HG02870 (cell line): ENCODE results near the gene SSTR1.
"Not testable (repeated sequence)": the region's sequence is repeated elsewhere in the genome, so short reads cannot be mapped to it uniquely, and the experiment has no call there.

Source experiments
- ATAC-seq: cut with Tn5 transposase; IDR thresholded peaks from one replicate; pipeline ENCODE4 v1.9.1; 2021; ENCODE audit warnings: mild to moderate bottlenecking, moderate library complexity; ENCODE audit not compliant: unreplicated experiment

The SSTR1 gene, protein sequence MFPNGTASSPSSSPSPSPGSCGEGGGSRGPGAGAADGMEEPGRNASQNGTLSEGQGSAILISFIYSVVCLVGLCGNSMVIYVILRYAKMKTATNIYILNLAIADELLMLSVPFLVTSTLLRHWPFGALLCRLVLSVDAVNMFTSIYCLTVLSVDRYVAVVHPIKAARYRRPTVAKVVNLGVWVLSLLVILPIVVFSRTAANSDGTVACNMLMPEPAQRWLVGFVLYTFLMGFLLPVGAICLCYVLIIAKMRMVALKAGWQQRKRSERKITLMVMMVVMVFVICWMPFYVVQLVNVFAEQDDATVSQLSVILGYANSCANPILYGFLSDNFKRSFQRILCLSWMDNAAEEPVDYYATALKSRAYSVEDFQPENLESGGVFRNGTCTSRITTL

DNA sequence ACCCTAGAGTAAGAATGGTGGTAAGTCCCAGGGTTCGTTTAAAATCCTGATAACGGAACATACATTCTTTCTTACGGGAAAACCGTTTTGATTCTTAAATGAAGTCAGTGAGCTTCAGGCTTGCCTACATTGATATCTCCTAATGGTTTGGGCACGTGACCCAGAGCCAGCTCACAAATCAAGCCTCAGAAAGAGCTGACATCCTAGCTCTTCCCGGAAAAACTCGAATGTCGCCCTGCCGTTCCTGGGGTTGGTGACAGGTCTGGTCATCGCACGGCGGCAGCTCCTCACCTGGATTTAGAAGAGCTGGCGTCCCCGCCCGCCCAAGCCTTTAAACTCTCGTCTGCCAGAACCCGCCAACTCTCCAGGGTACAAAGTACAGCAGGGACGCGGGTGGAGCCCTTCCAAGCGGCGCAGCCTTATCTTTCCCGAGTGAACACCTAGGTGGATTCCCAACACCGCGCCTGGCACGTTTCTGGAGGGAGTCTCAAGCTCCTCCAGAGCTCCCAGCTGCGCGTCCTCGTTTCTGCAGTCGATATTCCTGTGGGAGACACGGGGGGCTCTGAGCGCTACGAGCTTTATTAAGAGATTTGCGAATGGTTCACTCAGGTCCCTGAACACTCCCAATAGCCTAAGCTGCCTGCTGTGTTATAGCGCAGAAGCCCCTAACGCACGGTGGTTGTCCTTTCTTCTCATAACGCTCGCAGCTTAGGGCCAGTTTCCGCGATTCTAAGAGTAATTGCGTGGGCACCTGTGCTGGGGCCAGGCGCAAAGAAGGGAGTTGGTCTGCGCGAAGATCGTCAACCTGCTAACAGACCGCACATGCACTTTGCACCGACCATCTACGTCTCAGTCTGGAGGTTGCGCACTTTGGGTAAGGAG lies at the start of gene SSTR1:
SSTR1 (plus strand) TSS at position 169 of the 882 bp plus-strand sequence. CDS start 1,486 bp downstream, outside the sequence.
- no peak for ATAC-seq

DNA sequence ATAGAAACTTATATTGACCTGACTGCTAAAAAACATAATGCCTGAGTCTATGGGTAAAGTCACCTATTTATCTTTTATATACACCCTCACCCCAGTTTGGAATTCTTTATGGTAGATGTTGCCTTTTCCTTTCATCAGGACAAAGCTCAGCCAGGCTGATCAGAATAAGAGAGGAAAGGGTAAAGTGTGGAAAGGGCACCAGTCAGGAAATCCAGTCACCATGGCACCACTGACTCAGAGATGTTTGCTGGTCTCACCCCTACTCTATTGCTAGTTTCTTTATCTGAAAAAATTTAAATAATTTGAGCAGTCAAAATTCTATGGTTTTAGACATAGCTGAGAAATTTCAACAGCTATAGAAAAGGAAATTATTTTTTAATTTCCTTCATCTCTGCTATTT lies 49.2 kb upstream of the SSTR1 start:
- no peak for ATAC-seq

DNA sequence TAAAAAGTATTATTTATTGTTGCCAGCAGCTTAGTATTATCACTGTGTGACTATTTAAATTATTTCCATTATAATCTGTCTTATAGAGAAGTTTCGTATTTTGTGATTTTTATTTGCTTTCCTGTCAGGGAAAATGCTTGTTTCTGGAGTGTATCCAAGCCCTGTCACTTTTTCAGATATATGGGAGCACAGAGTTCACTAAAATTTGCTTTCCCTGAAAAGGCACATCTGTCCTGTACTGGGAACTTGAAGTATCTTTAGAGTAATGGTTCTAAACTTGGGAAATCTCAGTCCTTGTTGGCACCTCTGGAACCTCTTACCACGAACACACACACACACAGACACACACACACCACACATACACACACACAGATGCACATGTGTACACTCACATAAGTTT lies 39.3 kb upstream of the SSTR1 start:
- ATAC-seq: no peak

DNA sequence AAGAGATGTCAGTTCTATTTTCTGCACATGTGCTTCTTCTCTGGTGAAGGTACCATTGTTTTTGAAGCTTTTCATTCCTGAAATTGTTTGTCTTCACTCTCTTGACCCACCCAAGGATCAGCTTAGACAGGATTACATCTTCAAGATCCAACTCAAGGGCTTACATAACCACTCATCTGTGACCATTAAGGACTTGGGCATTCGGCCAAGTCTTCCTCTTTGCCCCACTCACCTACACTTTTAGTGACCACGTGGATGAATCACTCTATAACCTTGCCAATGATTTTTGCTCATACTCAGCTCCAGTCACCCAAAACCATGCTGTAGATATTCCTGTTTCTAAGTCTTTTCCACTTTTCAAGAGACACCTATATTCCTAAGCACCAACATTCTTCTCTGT lies 36.5 kb upstream of the SSTR1 start:
- ATAC-seq: no peak

DNA sequence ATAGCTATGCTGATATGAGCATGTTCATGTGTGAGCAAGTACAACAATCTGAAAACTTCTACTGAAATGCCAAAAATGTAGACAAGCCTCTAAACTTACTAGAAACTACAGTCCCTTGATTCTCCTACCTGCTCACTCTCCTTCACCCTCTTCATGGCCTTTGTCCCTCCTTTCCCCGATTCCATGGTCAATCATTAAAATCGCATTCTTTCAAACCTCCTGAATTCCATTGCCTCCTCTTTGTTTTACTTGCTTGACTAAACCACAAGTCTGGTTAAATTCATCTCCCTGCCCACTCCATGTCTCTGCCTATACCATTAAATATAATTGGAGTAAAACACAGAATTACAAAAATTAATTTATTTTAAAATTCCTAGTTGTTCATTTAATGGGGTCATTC lies 33.0 kb upstream of the SSTR1 start:
- ATAC-seq: no peak

DNA sequence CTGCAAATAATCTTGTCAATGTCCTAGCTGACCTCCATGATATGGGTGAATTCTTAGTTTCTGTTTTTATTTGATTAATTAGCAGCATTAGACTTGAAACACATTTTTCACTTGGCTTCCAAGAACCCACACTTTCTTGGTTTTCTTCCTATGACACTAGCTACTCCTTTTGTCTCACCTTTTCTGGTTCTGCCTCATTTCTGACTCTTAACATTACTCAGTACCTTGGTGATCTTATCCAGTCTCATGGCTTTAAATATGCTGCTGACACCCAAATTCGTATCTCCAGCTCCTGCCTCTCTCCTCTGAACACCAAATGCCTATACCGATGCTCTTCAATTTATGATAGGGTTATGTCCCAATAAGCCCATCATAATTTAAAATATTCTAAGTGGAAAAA lies 32.0 kb upstream of the SSTR1 start:
- no peak for ATAC-seq

DNA sequence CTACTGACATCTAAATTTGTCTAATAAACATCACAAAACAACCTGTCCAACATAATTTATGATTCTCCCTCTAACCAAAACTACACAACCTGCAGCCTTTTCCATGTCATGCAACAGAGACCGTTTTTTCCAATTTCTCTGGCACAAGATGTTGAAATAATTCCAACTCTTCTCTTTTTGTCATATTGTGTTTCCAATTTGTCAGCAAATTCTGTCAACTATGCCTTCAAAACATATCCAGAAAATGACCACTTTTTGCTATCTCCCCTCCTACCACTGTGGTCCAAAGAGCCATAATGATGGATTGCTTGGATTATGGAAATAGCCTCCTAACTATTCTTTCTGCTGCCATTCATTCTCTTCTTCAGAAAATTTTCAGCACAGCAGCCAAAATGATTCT lies 31.3 kb upstream of the SSTR1 start:
- no peak for ATAC-seq

DNA sequence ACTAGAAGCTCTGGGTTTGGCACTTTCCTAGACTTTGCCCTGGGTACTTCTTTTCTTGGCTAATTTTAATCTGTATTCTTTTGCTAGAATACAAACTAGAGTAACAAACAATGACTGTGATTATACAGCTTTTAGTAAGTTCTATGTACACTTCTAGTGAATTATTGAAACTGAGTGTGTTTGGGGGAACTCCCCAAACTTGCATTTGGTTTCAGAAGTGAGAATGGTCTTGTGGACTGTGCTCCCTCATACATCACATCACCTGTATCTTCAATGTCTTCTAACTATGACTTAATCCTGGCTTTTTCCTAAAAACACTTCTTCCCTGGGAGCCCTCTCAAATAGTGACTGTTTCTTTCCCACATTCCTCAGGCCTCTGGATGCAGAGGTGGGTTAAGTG lies 23.6 kb upstream of the SSTR1 start:
- ATAC-seq: no peak

DNA sequence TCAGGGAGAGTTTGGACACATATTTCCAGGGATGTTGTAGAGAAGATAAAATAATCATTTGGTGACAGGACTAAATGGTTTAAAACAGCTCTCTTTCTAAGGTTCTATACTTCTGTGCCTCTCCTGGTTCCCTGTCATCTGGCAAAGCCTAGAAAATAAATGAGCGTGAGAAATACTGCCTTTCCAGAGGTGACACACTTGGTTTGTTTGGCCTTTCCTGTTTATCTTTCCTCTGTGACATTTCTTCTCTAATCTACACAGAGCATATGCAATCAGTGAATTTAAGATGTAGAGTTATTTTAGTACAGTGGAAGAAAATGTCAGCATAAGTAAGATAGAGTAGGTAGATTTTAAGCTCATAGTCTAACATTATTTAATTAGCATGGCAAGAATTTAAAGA lies 22.0 kb upstream of the SSTR1 start:
- no peak for ATAC-seq

DNA sequence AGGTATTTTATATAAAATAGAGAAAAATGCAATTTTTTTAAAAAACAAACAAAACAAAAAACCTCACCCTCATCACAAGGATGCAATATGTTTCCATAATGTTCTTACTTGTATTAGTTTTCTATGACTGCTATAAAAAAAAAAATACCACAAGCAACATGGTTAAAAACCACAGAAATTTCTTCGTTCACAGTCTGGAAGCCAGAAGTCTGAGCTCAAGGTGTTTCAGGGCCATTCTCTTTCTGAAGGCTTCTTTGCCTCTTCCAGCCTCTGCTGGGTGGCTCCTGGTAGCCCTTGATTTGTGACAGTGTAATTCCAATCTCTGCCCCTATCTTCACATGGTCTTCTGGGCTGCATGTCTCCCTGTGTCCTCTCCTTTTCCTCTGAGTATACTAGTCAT lies 21.5 kb upstream of the SSTR1 start:
- ATAC-seq: no peak

DNA sequence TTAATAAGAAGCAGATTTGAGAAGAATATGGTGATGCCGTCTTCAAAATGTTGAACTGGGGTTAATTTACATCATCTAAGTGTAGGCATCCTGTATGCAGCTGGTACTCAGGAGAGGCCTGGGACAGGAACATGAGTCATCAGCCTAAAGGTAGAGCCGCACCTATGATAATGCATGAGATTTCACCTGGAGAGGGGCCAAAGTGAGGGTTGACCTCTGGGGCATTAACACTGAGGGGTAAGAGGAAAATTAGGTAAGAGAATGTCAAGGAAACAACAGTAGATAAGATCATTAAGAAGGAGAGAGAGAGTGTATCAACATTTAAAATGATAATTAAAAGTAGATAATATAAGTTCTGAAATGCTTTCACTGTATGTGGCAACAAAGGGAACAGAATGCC lies 20.2 kb upstream of the SSTR1 start:
- no peak for ATAC-seq

DNA sequence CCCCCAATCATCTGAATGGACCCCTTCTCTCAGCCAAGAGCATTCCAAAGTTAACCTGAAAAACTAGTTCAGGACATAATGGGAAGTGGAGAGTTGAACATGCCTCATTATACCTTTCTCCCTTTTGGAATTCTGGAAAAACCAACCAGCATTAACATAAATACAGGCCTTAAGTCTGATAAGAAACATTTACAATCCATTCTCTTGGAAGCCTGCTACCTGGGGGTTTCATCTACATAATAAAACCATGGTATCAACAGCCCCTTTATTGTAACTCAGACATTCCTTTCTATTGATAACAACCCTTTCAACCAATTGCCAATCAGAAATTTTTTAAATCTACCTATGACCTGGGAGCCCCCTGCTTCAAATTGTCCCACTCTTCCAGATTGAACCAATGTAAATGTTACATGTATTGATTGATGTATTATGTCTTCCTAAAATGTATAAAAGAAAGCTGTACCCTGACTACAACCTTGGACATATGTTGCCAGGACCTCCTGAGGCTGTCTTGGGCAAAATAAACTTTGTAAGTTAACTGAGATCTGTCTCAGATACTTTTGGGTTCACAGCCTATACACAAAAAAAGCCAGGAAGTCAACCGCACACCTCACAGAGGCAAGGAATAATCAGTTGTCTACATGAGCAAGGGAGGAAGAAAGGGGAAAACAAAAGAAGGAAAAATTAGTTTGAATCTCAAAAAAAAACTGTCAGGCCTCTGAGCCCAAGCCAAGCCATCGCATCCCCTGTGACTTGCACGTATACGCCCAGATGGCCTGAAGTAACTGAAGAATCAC lies 17.6 kb upstream of the SSTR1 start:
- no peak for ATAC-seq

DNA sequence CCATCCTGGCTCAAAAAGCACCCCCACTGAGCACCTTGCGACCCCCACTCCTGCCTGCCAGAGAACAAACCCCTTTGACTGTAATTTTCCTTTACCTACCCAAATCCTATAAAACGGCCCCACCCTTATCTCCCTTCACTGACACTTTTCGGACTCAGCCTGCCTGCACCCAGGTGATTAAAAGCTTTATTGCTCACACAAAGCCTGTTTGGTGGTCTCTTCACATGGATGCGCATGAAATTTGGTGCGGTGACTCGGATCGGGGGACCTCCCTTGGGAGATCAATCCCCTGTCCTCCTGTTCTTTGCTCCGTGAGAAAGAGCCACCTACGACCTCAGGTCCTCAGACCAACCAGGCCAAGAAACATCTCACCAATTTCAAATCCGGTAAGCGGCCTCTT lies 16.9 kb upstream of the SSTR1 start:
- not testable (repeated sequence) for ATAC-seq

DNA sequence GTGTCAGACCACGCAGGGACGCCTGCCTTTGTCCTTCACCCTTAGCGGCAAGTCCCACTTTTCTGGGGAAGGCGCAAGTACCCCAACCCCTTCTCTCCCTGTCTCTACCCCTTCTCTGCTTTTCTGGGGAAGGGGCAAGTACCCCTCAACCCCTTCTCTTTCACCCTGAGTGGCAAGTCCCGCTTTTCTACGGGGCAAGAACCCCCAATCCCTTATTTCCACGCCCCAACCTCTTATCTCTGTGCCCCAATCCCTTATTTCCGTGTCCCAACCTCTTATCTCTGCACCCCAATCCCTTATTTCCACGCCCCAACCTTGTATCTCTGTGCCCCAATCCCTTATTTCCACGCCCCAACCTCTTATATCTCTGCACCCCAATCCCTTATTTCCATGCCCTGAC lies 16.2 kb upstream of the SSTR1 start:
- ATAC-seq: not testable (repeated sequence)

DNA sequence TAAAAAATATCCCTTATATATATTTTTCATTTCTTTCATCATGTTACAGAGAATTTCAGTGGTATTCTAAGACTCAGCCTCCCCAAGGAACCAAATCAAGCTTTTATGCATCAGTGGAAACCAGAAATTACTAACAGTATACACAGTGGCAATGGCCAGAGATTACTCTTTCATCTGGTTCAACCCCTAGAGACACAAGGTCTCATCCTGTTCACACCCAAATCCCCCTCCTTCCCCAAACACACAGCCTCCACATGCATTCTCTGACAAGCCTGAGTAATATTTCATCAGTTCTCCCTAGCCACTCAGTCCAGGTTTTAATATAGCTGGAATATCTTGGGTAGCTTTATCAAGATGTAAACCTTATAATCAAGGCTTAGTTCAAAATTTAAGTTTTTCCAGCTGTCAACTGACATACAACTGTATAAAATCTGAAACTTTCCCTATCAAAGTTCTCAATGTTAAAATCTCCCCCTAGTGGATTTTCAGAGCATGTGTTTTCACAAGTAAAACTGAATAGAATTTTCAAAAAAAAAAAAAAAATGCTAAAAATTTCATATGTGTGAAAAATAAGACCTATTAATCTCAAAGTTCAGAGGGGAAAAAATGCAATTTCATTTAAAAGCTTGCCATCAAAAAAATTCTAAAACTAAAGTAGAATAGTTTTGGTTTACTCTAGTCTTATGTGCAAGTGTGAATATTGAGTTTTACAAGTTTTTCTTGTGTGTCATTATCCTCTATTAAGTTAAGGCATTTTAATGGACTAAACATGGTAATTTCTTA lies 10.5 kb upstream of the SSTR1 start:
- ATAC-seq: no peak

DNA sequence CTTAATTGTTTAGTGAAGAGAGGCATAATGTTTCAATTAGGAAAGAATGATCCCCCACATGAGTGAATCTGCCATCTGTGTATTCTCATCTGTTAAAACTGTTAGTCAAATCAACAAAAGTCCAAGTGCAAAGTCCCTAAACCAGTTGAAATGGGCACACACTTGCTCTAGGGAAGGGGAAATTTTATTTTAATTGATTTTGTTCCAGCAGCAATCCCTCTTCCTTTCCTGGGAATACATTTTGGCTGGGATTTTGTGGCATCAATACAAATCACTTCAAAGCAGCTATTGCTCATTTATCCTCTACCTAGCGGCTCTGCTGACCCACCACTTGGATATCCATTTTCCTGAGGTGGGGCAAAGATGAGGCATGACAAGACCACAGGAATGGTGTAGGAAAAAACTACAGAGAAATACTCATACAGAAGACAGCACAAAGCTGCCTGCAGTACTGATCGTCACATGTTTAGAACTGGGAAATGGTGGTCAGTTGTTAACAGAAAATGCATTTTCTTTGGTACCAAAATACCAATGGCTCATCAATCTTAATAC lies 9.8 kb upstream of the SSTR1 start:
- ATAC-seq: no peak

DNA sequence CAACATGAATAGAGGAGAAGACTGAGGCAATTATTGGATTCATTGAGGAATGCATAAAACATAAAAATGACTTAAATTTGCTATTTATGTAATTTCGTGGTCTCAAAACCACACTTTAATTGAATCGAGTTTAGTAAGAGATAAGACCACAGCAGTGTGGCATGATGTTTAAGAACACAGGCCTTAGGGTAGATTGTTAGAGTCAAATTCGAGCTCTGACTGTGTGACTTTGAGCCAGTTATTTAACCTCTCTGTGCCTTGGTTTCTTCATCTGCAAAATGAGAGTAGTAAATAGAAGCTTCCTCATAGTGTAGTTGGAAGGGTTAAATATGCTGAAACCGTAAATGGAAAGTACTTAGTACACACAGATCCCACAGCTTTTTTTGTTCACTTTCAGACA lies 9.3 kb upstream of the SSTR1 start:
- no peak for ATAC-seq

DNA sequence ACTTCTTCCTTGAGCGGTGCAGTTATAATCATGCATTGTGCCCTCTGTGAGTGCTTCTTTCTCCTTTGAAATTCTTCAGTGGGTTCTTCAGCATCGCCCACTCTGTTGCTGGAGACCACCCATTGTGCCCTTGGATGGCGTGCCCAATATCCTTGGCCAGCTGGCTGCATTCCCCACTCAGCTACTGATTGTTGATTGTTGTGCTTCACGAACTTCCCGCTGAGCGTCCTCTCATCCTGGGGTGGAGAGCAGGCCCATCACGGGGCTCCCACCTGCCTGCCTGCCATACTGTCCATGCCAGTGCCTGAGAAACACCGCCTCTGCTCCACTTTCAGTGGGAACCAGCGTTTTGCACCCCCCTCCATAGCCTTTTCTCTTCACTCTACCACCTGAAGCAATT lies 8.6 kb upstream of the SSTR1 start:
- ATAC-seq: no peak

DNA sequence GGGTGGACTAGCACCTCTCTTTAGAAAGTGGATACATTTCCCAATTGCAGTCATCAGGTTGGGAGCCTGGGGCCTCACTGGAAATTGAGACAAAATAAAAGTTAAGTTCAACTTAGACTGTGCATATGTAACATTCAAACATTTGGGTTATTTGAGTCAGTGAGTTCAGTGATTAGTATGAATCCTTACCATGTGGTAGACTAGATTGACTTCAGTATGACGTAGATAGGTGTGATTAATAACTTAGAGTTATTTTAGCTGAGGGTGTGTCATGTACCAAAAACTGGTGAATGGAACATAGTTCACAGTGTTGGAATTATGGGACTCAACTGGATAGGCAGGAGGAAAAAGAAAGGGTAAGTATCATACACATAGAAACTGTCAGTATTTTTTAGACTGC lies 8.0 kb upstream of the SSTR1 start:
- no peak for ATAC-seq

DNA sequence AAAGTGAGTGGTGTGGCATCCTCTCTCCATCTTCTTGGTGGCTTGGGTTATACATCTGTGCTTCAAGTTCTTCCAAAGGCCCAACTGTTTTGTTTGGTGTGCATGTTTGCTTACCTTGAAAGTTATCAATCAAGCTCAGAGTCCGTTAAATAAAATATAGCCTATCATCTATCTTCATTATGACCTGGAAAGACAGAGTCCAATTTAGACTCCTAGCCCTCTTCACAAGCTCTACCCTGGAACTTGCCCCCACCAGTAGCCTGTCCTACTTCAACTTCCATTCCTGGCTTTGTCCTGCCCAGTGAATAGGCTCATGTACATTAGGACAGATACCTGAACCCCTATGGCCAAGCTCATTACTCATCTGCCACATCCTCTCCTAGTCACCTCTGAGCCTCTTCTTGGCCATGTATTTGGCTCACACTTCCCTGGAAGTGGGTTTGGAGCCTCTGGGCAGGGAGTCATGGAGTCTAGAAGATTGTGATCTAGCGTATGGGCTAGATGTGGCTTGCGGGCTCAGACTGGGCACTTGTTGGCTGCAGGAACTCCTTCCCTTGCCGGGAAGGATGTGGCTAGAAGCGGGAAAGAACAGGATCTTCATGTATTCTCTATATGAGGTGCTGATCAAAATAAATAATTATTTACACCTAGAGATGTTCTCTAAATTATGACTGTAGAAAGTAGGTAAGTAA lies 6.4 kb upstream of the SSTR1 start:
- no peak for ATAC-seq
